ENCODE measurements around the gene OLFM2. TPM values are rescaled to one million over a fixed set of nuclear protein-coding genes. Genes with fewer than 3 reads are reported as not detected.

Gene OLFM2
- polyA plus RNA-seq, 1 donor from 2014 or later = 68.6 TPM

DNA sequence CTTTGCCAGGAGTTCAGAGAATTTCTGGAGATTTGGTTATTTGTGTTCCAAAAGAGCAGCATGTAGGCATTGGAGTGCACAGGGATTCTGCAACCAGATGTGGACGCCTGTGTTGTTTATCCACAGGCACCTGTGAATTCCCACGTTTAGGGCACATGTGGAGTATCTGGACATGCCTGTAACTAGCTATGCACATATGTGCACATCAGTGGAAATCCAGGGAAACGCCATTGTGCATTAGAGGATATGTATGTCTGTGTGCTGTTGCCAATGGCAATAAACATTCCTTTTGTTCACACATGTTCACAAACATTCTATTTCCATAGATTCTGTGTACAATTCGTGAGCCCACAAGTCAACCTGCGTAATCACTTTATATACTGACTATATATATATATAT lies 34.7 kb downstream of the OLFM2 start:
- no peaks in the 10 kb centered on the region for H4K20me1 ChIP-seq (ENCODE audit: insufficient read depth)
- H3K4me2 ChIP-seq (ENCODE audit: low read length) = no peak overlapping the region
- H3F3A ChIP-seq (ENCODE audit: insufficient read depth, low read length, poor library complexity, severe bottlenecking) = no peaks in the 10 kb centered on the region
- H3K9ac ChIP-seq (ENCODE audit: low read length) = no peak overlapping the region
- H3K9me2 ChIP-seq (ENCODE audit: insufficient read depth, low read length) = no peaks in the 10 kb centered on the region
- TF ChIP-seq EP300 (conservative IDR thresholded peaks at IDR 0.05; ENCODE audit: poor library complexity, severe bottlenecking) (no peak), MXI1 (conservative IDR thresholded peaks at IDR 0.05; ENCODE audit: poor library complexity, severe bottlenecking) (no peak), RAD21 (conservative IDR thresholded peaks at IDR 0.05) (no peak), SMC3 (conservative IDR thresholded peaks at IDR 0.05; ENCODE audit: poor library complexity) (no peak), TAF1 (IDR thresholded peaks at IDR 0.05; ENCODE audit: low read depth) (no peak)
- TF ChIP-seq, protein P1, sequence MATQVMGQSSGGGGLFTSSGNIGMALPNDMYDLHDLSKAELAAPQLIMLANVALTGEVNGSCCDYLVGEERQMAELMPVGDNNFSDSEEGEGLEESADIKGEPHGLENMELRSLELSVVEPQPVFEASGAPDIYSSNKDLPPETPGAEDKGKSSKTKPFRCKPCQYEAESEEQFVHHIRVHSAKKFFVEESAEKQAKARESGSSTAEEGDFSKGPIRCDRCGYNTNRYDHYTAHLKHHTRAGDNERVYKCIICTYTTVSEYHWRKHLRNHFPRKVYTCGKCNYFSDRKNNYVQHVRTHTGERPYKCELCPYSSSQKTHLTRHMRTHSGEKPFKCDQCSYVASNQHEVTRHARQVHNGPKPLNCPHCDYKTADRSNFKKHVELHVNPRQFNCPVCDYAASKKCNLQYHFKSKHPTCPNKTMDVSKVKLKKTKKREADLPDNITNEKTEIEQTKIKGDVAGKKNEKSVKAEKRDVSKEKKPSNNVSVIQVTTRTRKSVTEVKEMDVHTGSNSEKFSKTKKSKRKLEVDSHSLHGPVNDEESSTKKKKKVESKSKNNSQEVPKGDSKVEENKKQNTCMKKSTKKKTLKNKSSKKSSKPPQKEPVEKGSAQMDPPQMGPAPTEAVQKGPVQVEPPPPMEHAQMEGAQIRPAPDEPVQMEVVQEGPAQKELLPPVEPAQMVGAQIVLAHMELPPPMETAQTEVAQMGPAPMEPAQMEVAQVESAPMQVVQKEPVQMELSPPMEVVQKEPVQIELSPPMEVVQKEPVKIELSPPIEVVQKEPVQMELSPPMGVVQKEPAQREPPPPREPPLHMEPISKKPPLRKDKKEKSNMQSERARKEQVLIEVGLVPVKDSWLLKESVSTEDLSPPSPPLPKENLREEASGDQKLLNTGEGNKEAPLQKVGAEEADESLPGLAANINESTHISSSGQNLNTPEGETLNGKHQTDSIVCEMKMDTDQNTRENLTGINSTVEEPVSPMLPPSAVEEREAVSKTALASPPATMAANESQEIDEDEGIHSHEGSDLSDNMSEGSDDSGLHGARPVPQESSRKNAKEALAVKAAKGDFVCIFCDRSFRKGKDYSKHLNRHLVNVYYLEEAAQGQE (IDR thresholded peaks at IDR 0.05; ENCODE audit: borderline replicate concordance) = no peak
- no peak overlapping the region for H3K4me3 ChIP-seq (ENCODE audit: low read length)
- H3K27ac ChIP-seq (ENCODE audit: low read length) = no peak overlapping the region
- H3K9me3 ChIP-seq (ENCODE audit: low read length) = no peaks in the 10 kb centered on the region
- no peaks in the 10 kb centered on the region for H3K36me3 ChIP-seq (ENCODE audit: insufficient read depth, low read length)
- H3K27me3 ChIP-seq (ENCODE audit: insufficient read depth, low read depth, low read length) = no peaks in the 10 kb centered on the region
- H2AFZ ChIP-seq (ENCODE audit: low read depth, low read length) = no peak overlapping the region
- no peaks in the 10 kb centered on the region for H3K79me2 ChIP-seq (replicated peaks; ENCODE audit: insufficient read depth, low read length)

DNA sequence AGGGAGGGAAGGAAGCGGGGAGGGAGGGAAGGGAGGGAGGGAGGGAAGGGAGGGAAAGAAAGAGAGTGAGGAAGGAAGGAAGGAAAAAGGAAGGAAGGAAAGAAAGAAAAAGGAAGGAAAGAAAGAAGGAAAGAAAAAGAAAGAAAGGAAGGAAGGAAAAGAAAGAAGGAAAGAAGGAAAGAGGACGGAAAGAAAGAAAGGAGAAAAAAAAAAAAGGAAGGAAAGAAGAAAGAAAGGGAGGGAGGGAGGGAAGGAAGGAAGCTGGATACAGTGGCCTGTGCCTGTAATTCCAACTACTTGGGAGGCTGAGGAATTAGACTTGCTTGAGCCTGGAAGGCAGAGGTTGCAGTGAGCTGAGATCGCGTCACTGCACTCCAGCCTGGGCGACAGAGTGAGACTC lies 35.3 kb downstream of the OLFM2 start:
- TF ChIP-seq, protein P1 (IDR thresholded peaks at IDR 0.05; ENCODE audit: borderline replicate concordance) = no peak
- no peaks in the 10 kb centered on the region for H3K27me3 ChIP-seq (ENCODE audit: insufficient read depth, low read depth, low read length)
- no peaks in the 10 kb centered on the region for H3K36me3 ChIP-seq (ENCODE audit: insufficient read depth, low read length)
- no peaks in the 10 kb centered on the region for H4K20me1 ChIP-seq (ENCODE audit: insufficient read depth)
- H3K9ac ChIP-seq (ENCODE audit: low read length) = no peak overlapping the region
- H3K27ac ChIP-seq (ENCODE audit: low read length) = no peak overlapping the region
- H3K9me3 ChIP-seq (ENCODE audit: low read length) = no peaks in the 10 kb centered on the region
- H3K4me2 ChIP-seq (ENCODE audit: low read length) = no peak overlapping the region
- H3K4me3 ChIP-seq (ENCODE audit: low read length) = no peak overlapping the region
- no peaks in the 10 kb centered on the region for H3K9me2 ChIP-seq (ENCODE audit: insufficient read depth, low read length)
- no peak overlapping the region for H2AFZ ChIP-seq (ENCODE audit: low read depth, low read length)
- no peaks in the 10 kb centered on the region for H3F3A ChIP-seq (ENCODE audit: insufficient read depth, low read length, poor library complexity, severe bottlenecking)
- no peaks in the 10 kb centered on the region for H3K79me2 ChIP-seq (replicated peaks; ENCODE audit: insufficient read depth, low read length)
